ENCODE results near the gene SYT2.
"Not testable (repeated sequence)": the region's sequence is repeated elsewhere in the genome, so short reads cannot be mapped to it uniquely, and the experiment has no call there.

Gene SYT2

DNA sequence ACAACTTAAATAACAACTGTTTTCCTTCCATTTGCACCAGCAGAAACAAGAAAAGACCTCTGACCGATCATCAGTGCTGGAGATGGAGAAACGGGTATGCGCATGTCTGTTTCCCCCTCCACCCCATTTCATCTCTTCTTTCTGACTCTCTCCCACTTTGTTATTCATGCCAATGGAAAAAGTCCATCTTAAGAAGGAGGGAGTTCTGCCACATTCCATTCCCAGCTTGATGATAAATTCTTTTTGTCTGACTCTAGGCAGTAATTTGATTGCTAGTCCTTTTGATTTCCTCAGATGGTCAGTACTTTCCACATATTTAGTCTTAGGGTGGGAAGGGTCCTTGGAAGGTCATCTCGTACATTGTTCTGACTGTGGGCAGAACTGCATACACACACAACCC, 142.5 kb downstream of the SYT2 start:
- DNase-seq: no peak

GRCh38 chr1:202565890-202566602, 144.2 kb downstream of the SYT2 start:
- DNase-seq: no peak

DNA sequence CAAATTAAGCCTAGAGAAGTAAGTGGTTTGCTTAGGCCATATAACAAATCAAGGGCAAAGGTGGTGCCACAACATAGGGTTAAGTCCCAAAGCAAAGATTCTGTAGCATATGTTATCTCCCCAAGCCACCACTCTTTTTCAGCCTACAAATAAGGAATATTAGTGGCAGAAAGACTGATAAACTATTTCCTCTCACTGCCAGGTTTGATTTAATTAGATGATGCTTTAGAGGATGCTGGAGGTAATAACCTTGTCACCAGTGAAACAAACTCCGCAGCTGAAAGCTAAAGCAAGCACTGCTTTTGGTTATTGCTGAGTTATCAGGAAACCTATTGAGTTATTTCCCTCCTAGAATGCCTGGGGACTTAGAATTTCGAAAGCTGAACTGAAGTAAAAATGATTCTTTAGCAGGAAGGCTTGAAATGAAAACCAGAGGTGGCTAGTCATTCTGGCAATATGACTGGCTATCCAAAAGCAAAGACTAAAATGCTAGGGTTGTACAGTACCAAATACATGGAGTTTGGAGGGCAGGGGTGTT, 145.2 kb downstream of the SYT2 start:
- no peak for DNase-seq

GRCh38 chr1:202563818-202564217, 146.4 kb downstream of the SYT2 start:
- DNase-seq: no peak

DNA sequence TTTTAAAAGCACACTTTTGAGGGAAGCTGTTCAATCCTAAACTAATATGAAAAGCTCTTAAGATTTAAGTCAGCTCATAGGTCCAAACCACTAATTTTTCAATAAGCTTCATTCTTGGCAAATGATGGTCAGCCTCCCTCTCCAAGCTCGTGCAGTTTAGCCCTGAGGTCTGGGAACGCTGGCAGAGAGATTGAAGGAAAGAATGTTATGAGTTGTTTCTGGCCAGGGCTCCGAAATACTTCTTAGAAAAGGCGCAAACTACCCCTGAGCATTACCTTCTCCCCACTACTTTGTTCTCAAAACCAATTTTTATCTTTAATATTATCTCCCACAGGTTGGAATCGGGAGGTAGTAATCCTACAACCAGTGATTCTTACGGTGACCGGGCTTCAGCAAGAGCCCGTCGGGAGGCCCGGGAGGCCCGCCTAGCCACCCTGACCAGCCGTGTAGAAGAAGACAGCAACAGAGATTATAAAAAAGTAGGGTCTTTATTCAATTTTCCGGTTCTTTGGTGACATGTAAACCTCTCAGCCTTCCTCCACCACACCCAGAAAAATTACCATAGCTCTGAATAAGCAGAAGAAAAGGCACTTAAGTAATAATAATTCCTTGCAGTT, 147.7 kb downstream of the SYT2 start:
- DNase-seq: no peak

DNA sequence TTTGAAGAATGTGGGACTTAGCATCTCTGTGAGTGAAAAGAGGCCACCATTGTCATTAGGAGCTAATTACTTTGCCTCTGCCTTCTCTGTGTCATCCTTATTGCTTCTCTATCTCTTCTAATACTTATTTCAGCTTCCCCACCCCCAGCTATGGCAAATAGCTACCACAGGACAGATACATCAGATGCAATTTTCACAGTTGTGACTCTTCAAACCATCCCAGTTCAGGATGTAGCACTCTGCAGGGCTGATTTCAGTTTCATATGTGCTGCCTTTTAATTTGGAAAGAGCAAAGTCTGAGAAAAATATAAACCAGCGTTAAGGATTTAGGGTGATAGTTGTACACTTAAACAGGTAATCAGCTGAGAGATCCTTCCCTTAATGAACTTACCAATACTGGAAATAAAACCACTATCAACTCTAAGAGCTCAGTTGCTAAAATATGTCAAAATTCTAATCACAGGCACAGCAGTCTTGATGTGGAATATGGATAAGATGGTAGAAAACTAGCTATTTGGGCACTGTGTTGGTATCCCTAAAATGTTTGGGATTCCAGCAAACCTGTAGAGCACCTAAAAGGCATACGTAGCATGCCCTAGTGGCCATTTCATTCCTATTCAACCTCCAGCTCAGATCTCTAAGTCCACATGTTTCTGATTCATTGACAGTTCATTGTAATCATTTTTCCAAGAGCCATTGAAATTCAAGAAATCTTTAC, 148.4 kb downstream of the SYT2 start:
- no peak for DNase-seq

DNA sequence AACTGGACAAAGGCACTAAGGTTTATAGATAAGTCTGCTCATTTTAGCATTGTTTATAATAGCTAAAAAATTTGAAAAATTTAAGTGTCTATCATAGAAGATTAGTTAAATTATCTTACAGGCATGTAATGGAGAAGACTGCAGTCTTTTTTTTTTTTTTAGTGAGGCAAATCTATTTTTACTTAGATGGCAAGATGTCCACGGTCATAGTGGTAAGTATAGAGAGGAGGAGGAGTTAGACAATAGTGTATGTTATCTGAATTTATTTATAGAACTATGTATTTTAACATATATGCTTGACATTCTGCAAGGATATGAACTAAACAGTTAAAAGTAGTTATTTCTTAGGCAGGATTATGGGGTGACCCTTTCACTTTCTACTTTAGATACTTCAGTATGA, 149.0 kb downstream of the SYT2 start:
- no peak for DNase-seq

- not testable (repeated sequence) for DNase-seq
These were observed 152.6 kb downstream of the SYT2 start for GRCh38 chr1:202557662-202558061.

- not testable (repeated sequence) for DNase-seq
These were observed 154.2 kb downstream of the SYT2 start for GRCh38 chr1:202556037-202556436.

- not testable (repeated sequence) for DNase-seq
These were observed 155.6 kb downstream of the SYT2 start for GRCh38 chr1:202554619-202555018.

- no peak for DNase-seq
These were observed 156.7 kb downstream of the SYT2 start for GRCh38 chr1:202553560-202554038.

DNA sequence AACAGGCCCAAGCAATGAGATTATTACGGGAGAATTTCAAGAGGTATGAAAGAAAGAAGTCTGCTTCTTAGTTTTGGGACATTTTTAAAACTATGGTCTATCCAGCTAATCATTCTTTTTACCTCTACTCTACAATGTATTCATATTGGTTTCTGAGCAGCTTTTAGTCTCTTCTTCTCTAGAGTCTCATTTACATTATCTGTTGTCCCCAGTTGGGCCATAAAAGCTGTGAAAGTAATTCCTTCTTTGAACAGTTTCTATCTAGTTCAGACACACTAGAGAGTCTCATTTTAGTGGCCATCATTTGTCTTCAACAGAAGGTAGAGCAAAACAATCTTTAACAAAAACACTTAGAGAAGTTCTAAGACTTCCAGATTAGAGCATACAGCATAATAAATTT, 157.2 kb downstream of the SYT2 start:
- not testable (repeated sequence) for DNase-seq

DNA sequence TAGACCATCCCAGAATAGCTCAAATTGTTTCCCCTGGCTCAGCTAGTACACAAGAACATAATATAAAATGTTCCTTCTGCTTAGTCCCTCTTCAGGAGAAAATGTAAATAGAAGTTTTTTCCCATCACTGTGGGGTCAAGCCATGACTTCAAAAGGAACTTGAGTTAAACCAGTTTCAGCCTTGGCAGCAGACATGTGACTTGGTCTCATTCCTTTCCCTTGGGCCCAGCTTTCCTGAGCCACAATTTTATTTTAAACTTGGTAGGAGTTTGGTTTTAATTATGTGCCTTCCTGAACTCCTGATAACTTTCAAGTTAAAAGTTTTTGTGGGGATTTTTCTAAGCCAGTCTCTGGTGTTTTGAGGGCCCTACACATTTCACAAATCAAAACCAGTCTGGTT, 157.6 kb downstream of the SYT2 start:
- DNase-seq: not testable (repeated sequence)

GRCh38 chr1:202551683-202552082, 158.6 kb downstream of the SYT2 start:
- no peak for DNase-seq

DNA sequence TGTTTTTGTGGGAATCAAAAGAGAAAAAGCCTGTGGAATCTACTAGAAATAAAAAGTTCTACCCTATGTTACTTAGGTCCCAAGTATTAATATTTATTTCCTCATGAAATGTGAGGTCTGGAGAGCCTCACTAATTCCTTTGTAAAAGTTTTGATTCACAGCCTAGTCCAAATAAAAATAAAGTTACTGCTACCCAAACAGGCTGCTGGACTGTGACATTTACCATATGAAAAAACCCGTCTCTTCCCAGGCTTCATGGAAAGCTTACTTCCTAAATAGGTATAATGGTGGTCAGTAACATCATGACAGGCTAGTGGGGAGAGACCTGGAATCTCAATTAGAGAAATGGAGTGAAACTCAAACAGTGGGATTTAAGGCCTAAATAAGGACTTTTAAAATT, 160.2 kb downstream of the SYT2 start:
- not testable (repeated sequence) for DNase-seq

GRCh38 chr1:202547215-202547614, 163.0 kb downstream of the SYT2 start:
- no peak for DNase-seq

- DNase-seq: not testable (repeated sequence)
These were observed 163.5 kb downstream of the SYT2 start for GRCh38 chr1:202546796-202547195.

DNA sequence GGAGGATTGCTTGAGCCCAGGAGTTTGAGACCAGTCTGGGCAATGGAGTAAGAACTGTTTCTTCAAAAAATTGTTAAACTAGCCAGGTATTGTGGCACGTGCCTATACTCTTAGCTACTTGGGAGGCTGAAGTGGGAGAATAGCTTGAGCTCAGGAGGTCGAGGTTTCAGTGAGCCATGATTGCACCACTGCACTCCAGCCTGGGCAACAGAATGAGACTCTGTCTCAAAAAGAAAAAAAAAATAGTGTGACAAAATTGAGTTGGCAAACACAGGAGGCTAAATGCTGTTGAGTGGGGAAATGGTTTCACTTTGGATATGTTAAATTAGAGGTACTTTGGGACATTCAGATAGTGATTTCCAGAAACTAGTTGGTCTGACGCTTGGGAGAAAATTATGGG, 163.9 kb downstream of the SYT2 start:
- not testable (repeated sequence) for DNase-seq

- not testable (repeated sequence) for DNase-seq
These were observed 164.5 kb downstream of the SYT2 start for GRCh38 chr1:202545647-202546303.

DNA sequence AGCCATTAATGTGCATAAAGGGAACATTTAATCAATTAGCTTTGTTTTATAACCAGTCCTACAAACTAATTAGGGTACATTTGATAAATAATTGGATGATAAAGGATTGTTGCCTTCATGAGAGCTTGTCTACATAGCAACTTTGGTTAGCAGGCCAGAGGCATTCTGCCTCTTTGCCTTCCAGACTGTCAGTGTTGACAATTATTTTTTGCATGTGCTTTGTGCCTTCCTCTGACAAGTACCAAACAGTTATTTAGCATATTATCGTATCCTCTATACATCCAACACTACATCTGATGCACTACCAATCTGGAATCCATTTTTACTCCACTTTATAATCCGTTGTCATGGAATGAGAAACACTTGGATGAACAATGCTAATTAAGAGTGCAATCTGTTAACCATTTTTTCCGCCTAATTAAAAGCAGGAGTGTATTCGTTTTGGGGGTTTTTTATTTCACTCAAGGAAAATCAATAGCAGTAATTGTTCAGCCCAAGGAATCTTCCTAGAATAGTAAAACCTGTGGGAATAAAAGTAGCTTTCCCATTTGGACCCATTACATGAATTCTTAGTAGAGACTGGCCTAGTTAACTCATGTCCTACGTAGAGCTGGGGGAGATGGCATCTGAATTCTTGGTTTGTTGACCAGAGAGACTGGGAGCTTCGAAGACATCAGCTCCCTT, 165.3 kb downstream of the SYT2 start:
- DNase-seq: not testable (repeated sequence)

DNA sequence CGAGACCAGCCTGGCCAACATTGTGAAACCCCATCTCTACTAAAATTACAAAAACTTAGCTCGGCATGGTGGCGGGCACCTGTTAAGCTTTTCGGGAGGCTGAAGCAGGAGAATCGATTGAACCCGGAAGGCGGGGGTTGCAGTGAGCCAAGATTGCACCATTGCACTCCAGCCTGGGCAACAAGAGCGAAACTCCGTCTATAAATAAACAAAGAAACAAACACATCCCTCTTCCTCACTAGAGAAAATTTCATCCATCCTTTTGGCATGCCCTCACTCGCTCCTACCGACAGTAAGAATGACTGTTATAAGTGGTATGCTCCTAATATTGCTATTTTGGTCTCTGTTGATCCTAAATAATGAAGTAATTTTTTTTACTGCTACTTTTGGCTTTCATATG, 166.7 kb downstream of the SYT2 start:
- DNase-seq: not testable (repeated sequence)

DNA sequence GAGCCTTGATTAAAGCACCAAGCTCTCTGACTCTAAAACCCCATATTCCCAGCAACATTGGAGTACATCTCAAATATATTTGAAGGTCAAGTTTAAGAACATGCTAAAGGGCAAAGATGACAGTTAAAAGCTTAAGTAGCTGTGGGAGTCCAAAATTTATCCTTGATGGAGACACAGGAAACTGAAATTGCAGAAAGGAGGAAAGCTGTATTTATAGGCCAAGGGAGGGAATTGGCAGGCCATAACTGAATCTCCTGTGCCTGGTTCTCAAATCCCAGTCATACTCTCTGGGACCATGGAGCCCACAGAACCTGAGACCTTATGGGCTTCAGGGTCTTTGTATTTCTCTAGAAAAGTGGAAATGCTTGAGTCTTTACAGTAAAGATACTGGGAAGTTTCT, 167.8 kb downstream of the SYT2 start:
- not testable (repeated sequence) for DNase-seq
